Activated CD4-positive, CD25-positive, alpha-beta regulatory T cell (primary cell): ENCODE measurements around the gene POLD1.
"Not testable (repeated sequence)": the region's sequence is repeated elsewhere in the genome, so short reads cannot be mapped to it uniquely, and the experiment has no call there.

ENCODE experiments used
- DNase-seq, 4 experiments: peaks; one replicate each; lab custom pipeline; 2025; lab: John Stamatoyannopoulos, UW

The POLD1 gene

GRCh38 chr19:50365434-50366306 lies 18.5 kb upstream of the POLD1 start, which contains the start of gene NAPSA:
TSS of gene NAPSA (minus strand) at chr19:50365639. CDS start at chr19:50365621, 18 bp downstream.
- no peak for DNase-seq

DNA sequence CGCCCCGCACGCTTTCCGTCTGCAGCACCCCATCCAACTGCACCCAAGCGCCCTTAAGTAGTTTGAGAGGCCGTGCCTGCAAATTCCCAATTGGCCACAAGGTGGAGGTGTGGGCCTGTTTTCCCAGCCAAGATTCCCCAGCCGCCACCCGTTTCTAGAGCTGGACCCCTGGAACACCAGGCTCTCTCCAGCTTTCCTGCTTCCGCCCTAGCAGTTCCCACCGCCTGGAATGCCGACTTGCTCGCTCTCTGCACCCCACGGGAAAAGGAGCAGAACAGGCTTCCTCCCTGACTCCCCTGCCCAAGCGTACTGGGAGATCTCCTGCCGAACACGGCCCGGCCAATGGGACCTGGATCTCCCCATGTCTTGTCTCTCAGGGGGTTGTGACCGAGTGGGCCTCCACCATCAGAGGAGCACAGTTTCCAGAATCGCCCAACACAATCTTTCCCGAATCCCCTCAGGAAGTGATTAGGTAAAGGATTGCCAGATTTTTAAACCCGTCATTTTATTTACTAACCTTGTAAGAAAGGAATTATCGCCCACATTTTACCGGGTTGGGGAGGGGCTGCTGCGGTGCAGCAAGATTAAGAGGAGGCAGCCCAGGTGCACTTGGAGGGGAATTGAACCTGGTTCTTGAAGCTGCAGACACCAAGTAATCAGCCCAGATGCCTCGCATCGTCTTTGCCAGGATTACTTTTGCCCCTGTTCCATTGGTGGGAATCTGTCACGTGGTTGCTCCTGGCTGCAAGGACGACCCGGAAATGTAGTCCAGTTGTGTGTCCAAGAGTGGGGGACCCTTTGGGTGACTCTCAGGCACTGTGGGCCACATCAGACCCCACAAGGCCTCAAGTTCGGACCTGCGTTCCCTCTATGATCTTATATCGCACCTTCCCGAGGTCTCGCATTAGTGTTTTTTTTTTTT lies 15.2 kb upstream of the POLD1 start:
- DNase-seq: peak; percentile 31 to 65 (median 46)

DNA sequence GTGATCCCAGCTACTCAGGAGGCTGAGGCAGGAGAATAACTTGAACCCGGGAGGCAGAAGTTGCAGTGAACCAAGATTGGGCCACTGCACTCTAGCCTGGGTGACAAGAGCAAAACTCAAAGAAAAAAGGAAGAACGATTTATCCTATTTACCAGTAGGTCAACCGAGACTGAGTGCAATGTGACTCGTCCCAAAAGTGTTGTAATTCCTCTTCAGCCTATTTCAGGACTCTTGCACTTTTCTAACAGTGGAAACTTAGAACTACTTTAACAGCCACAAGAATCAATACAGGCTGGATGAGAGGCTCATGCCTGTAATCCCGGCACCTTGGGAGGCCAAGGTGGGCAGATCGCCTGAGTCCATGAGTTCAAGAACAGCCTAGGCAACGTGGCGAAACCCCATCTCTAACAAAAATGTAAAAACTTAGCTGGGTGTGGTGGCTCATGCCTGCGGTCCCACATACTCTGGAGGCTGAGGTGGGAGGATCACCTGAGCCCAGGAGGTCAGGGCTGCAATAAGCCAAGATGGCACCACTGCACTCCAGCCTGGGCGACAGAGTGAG lies 12.2 kb upstream of the POLD1 start:
- DNase-seq: no peak

- peak; percentile 85 to 88 (median 86) for DNase-seq
Observed at GRCh38 chr19:50376166-50377050, 7.7 kb upstream of the POLD1 start, which contains the start of gene NR1H2. TSS of gene NR1H2 (plus strand) at chr19:50376457. CDS start at chr19:50377606, 1,149 bp downstream.

- DNase-seq: peak in 2 of 4 experiments; percentile 35 to 37
Observed at GRCh38 chr19:50377051-50377461, 7.1 kb upstream of the POLD1 start.

DNA sequence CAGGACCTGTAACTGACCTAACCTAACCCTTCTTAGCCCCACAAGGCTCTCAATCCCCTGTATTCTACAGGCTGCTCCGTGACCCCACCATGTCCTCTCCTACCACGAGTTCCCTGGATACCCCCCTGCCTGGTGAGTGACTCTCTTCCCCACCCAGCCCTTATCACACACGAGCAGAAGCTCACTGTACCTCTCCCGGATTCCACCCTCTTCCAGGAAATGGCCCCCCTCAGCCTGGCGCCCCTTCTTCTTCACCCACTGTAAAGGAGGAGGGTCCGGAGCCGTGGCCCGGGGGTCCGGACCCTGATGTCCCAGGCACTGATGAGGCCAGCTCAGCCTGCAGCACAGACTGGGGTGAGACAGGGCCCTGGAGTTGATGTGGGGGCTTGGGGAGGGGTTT lies 6.6 kb upstream of the POLD1 start:
- DNase-seq: no peak

DNA sequence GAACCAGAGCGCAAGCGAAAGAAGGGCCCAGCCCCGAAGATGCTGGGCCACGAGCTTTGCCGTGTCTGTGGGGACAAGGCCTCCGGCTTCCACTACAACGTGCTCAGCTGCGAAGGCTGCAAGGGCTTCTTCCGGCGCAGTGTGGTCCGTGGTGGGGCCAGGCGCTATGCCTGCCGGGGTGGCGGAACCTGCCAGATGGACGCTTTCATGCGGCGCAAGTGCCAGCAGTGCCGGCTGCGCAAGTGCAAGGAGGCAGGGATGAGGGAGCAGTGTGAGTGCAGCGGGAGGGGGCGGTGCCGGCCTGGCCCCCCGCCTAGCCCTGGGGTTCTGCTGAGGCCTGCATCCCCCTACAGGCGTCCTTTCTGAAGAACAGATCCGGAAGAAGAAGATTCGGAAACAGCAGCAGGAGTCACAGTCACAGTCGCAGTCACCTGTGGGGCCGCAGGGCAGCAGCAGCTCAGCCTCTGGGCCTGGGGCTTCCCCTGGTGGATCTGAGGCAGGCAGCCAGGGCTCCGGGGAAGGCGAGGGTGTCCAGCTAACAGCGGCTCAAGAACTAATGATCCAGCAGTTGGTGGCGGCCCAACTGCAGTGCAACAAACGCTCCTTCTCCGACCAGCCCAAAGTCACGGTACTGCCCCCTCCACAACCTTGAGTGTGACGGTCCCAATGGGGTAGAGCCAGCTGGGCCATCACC lies 5.8 kb upstream of the POLD1 start:
- DNase-seq: no peak

DNA sequence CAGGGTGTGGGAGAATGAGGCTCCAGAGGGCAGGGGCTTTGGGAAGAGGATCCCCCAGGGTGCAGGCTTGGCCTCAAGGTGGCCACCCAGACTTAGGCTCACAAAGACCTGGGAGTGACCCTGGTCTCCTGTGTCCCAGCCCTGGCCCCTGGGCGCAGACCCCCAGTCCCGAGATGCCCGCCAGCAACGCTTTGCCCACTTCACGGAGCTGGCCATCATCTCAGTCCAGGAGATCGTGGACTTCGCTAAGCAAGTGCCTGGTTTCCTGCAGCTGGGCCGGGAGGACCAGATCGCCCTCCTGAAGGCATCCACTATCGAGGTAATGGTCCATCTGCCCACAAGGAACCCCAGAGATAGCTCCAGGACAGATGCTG lies 5.3 kb upstream of the POLD1 start:
- DNase-seq: no peak

GRCh38 chr19:50379602-50380001 lies 4.5 kb upstream of the POLD1 start:
- no peak for DNase-seq

DNA sequence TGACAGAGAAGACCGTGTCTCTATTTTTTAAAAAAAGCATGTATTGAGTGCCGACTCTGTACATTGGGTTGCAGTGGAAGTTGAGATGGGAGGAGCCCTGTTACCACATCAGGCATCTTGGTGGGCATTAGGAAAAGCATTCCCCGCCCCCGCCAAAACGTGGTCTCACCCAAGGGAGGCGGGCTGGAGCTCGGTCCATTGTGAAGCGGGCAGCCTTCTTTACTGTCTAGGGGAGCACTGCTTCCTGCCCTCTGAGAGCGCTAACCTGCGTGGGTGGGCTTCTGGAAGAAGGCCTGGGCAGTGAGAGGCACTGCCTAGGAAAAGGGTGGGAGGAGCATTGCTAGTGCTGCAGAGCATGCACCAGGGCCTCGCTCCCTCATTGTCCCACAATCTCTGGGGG lies 4.0 kb upstream of the POLD1 start:
- no peak for DNase-seq

DNA sequence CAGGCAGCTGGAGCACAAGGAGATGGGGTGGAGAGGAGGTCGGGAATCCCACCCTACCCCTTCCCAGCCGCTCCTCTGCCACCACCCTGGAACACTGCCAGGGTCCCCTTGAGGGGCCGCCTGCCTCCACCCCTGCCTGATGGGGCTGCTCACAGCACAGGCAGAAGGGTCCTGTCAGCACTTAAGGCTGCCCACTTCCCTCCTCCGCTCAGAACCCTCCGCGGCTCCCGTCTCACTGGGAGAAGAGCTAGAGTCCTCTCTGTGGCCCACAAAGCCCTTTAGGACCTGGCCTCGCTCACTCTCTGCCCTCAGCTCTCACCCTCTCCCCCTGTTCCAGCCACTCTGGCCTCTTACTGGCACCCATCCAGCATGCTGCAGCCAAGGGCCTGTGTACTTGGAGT lies 3.4 kb upstream of the POLD1 start:
- no peak for DNase-seq

DNA sequence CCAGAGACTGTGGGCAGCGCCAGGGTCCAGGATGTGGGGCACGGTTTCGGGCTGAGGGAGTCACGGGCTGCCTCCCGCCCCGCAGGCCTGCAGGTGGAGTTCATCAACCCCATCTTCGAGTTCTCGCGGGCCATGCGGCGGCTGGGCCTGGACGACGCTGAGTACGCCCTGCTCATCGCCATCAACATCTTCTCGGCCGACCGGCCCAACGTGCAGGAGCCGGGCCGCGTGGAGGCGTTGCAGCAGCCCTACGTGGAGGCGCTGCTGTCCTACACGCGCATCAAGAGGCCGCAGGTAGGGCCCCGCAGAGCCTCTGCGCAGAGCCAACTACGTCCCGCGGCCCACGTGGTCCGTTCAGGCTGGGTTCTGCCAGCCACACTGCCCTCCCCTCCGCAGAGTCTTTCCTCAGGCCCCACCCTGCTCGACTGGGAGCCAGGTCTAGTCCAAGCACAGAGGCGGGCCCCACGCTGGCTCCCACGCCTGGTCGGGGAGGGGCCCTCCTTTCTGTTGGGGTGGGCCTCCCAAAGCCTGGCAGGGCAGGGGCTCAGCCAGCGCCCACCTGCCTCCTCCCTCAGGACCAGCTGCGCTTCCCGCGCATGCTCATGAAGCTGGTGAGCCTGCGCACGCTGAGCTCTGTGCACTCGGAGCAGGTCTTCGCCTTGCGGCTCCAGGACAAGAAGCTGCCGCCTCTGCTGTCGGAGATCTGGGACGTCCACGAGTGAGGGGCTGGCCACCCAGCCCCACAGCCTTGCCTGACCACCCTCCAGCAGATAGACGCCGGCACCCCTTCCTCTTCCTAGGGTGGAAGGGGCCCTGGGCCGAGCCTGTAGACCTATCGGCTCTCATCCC lies 2.0 kb upstream of the POLD1 start:
- no peak for DNase-seq

GRCh38 chr19:50383001-50383851 lies 921 bp upstream of the POLD1 start:
- DNase-seq: no peak

DNA sequence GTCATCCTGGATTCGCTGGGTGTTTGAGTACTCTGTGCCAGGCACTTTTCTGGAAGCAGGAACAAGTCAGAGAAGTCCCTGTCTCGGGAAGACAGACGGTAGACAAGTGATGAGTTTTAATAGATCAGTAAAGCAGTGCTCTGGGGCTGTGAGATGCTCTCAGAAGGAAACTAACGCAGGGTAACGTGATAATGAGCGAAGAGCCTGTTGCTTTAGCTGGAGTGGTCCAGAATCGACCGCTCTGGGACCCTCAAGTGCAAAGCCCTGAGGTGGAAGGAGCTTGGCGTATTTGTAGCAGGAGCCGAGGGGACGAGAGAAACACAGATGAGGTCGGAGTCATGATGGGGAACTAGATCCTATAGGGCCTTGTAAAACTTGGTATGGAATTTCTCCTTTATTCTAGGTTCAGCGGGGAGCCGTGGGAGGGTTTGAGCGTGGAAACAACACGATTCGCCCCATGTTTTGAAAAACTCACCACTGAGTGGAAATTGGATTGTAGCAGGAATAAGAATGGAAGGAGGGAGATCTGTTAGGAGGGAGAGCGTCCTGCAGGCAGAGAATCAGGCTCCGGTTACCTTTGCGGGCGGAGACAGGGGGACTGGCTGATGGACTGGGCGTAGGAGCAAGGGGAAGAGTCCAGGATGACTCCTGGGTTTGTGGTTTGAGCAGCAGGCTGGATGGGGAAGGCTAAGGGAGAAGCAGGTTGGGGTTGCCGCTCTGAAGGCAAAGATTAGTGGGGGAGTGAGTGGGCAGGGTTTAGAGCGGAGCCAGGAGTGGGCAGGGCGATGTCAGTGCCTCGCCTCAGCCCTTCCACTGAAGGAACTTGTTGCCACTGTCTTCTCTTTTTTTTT lies 763 bp downstream of the POLD1 start:
- DNase-seq: no peak

DNA sequence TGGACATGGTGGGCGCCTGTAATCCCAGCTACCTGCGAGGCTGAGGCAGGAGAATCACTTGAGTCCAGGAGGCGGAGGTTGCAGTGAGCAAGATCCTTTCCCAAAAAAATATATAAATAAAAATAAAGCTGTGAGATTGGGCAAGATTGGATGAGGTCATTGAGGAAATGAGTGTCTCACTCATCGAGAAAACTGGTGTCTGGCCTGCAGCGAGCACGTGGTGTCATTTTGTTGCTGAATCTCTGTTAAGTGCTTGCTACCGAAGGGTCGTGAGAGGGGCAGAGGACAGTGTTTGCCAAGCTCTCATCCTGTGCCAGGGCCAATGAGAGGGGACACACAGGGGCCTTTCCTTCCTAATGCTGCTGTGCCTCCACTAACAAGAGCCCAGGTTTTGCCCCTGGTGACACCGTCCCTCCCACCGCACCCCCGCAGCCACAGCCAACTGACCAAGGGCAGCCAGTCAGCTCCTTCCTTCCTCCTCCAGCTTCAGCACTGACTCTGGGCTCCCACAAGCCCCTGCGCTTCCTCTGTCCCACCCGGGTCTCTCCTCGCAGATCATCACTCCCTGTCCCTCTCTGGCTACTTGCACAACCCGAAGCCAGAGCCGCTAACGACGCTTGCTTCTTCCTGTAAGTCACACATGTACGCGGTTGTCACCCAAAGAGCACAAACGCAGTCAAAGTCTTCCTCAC lies 3.2 kb downstream of the POLD1 start:
- no peak for DNase-seq

DNA sequence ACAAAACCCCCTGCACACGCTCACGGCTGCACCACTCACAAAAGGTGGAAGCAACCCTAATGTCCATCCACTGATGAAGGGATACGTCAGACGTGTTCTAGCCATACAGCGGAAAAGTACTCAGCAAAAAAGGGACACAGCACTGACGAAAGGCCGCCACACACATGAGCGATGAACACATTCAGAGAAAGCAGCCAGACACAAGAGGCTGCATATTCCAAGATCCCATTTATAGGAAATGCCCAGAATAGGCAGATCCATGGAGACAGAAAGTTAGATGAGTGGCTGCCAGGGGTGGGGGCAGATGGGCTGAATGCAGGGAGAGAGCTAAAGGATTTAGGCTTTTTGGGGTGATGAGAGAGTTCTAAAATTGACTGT lies 3.7 kb downstream of the POLD1 start:
- DNase-seq: no peak

DNA sequence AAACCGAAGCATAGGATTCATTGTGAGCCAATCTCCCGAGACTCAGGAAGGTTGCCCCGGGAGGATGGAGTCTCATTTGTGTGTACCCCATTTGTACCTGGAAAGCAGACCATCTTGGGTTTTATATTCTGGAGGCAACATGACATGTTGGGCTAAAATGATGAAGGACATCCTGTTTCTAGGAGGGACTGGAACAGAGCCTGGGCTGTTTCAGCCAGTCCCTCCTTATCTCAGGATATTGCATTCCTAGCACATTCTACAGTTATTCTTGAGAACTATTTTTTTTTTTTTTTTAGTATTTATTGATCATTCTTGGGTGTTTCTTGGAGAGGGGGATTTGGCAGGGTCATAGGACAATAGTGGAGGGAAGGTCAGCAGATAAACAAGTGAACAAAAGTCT lies 6.1 kb downstream of the POLD1 start:
- not testable (repeated sequence) for DNase-seq
